AG20443 (cell line): ENCODE measurements around the gene TBATA.

Source experiments
- DNase-seq: peaks from one replicate; pipeline ENCODE4 v3.0.0; 2012; ENCODE audit warnings: low spot score, mixed read lengths

The TBATA gene

GRCh38 chr10:70807556-70807955 lies 22.4 kb upstream of the TBATA start:
- no peak for DNase-seq

- DNase-seq, result no peak
Observed at GRCh38 chr10:70806841-70807240, 21.7 kb upstream of the TBATA start.

- no peak for DNase-seq
Observed at GRCh38 chr10:70805619-70806215, 20.5 kb upstream of the TBATA start.

GRCh38 chr10:70804421-70804808 lies 19.2 kb upstream of the TBATA start:
- no peak for DNase-seq

- DNase-seq, result no peak
Observed at GRCh38 chr10:70803775-70804420, 18.7 kb upstream of the TBATA start.

- DNase-seq, result no peak
Observed at GRCh38 chr10:70801854-70802253, 16.7 kb upstream of the TBATA start.

GRCh38 chr10:70799124-70799523 lies 13.9 kb upstream of the TBATA start:
- DNase-seq, result no peak

- DNase-seq, result no peak
Observed at GRCh38 chr10:70797840-70798239, 12.7 kb upstream of the TBATA start.

GRCh38 chr10:70795613-70796012 lies 10.4 kb upstream of the TBATA start:
- DNase-seq, result no peak

GRCh38 chr10:70791386-70792039 lies 6.3 kb upstream of the TBATA start:
- no peak for DNase-seq

- no peak for DNase-seq
Observed at GRCh38 chr10:70786799-70787415, 1.7 kb upstream of the TBATA start.

GRCh38 chr10:70784471-70784870 lies 706 bp downstream of the TBATA start:
- DNase-seq, result no peak

GRCh38 chr10:70784016-70784415 lies 1.2 kb downstream of the TBATA start:
- no peak for DNase-seq

GRCh38 chr10:70782746-70783680 lies 2.2 kb downstream of the TBATA start:
- DNase-seq, result no peak

GRCh38 chr10:70782086-70782745 lies 3.0 kb downstream of the TBATA start:
- no peak for DNase-seq

GRCh38 chr10:70781461-70782051 lies 3.6 kb downstream of the TBATA start:
- DNase-seq, result no peak

GRCh38 chr10:70780772-70781171 lies 4.4 kb downstream of the TBATA start:
- no peak for DNase-seq

GRCh38 chr10:70780370-70780760 lies 4.8 kb downstream of the TBATA start:
- DNase-seq, result no peak

GRCh38 chr10:70779511-70780369 lies 5.4 kb downstream of the TBATA start:
- peak; percentile 63 for DNase-seq

GRCh38 chr10:70779088-70779487 lies 6.1 kb downstream of the TBATA start:
- DNase-seq, result peak; percentile 18
